Endothelial cell (in vitro differentiated cells): ENCODE results near the gene MAPKAPK5. TPM values are rescaled to one million over a fixed set of nuclear protein-coding genes. Genes with fewer than 3 reads are reported as not detected.
A peak's percentile ranks its signal among the peaks of the same experiment; 100 is the strongest.

Experiments used
- DNase-seq: peaks from one replicate; pipeline ENCODE4 v3.0.0; 2021; ENCODE audit warnings: low spot score
- H3K27ac Mint-ChIP-seq: one replicate; pipeline ENCODE4 v1.8.0; 2021; ENCODE audit warnings: mixed read lengths, inconsistent platforms; ENCODE audit not compliant: unreplicated experiment
- H3K27me3 Mint-ChIP-seq: one replicate; pipeline ENCODE4 v1.8.0; 2021; ENCODE audit warnings: mild to moderate bottlenecking, moderate library complexity, mixed read lengths, inconsistent platforms; ENCODE audit not compliant: unreplicated experiment
- H3K36me3 Mint-ChIP-seq: one replicate; pipeline ENCODE4 v1.8.0; 2021; ENCODE audit warnings: mild to moderate bottlenecking, low read depth, mixed read lengths, inconsistent platforms; ENCODE audit not compliant: unreplicated experiment
- H3K4me1 Mint-ChIP-seq: one replicate; pipeline ENCODE4 v1.8.0; 2021; ENCODE audit warnings: mild to moderate bottlenecking, mixed read lengths, inconsistent platforms; ENCODE audit not compliant: unreplicated experiment
- H3K4me3 Mint-ChIP-seq: one replicate; pipeline ENCODE4 v1.8.0; 2021; ENCODE audit warnings: mild to moderate bottlenecking, mixed read lengths, inconsistent platforms; ENCODE audit not compliant: unreplicated experiment
- H3K9me3 Mint-ChIP-seq: one replicate; pipeline ENCODE4 v1.8.0; 2021; ENCODE audit warnings: mixed read lengths, inconsistent platforms; ENCODE audit not compliant: unreplicated experiment
- CTCF ChIP-seq: fragments of 200-600 bp; sonication (generic); IDR thresholded peaks from one replicate; pipeline ENCODE4 v1.5.0; 2021; ENCODE audit warnings: antibody characterized with exemption; ENCODE audit not compliant: unreplicated experiment
- total RNA-seq: library from RNA; stranded (reverse); fragmentation: NEBNext Ultra II Directional; extraction: Animal tissue kit (Norgen Biotek cat#: 25700); gene quantifications from one replicate; pipeline ENCODE4 v1.2.1, GENCODE V29; 2021; ENCODE audit not compliant: unreplicated experiment

Gene MAPKAPK5
- total RNA-seq, 1 donor from 2014 or later = 48.8 TPM

GRCh38 chr12:111887926-111888745, 46.1 kb downstream of the MAPKAPK5 start:
- H3K4me3 Mint-ChIP-seq = no peak overlapping the region
- H3K27ac Mint-ChIP-seq = no peak overlapping the region
- no peak for DNase-seq
- peaks cover 3% of the 10 kb centered on the region for H3K27me3 Mint-ChIP-seq
- H3K4me1 Mint-ChIP-seq = peaks cover 12% of the 10 kb centered on the region
- H3K36me3 Mint-ChIP-seq = peaks cover 67% of the 10 kb centered on the region
- H3K9me3 Mint-ChIP-seq = no peaks in the 10 kb centered on the region
- TF ChIP-seq CTCF = no peak

GRCh38 chr12:111893287-111893686, 51.3 kb downstream of the MAPKAPK5 start:
- Mint-ChIP-seq H3K9me3 (no peaks in the 10 kb centered on the region), H3K27me3 (no peaks in the 10 kb centered on the region), H3K27ac (no peak overlapping the region), H3K4me3 (no peak overlapping the region), H3K36me3 (peaks cover 36% of the 10 kb centered on the region), H3K4me1 (peaks cover under 1% of the 10 kb centered on the region)
- no peak for TF ChIP-seq CTCF
- no peak for DNase-seq

GRCh38 chr12:111894556-111894955, 52.5 kb downstream of the MAPKAPK5 start:
- DNase-seq = no peak
- Mint-ChIP-seq H3K36me3 (peaks cover 23% of the 10 kb centered on the region), H3K4me1 (no peaks in the 10 kb centered on the region)

DNA sequence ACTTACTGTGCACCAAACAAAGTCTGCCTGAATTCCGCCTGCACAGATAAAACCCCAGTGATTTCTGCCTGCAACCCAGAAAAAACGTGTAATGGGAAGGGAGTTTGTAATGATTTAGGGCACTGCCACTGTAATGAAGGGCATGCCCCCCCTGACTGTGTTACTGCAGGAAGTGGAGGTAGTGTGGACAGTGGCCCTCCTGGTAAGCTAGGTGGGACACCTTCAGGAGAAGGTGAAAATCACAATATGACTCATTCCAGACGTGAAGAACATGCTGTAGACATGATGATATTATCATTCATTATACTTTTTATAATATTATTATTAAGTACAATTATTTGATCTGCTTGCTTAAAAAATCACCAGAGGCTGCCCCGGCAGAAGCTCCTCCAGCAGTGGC, 59.2 kb downstream of the MAPKAPK5 start:
- Mint-ChIP-seq H3K27me3 (peaks cover 3% of the 10 kb centered on the region), H3K4me1 (no peaks in the 10 kb centered on the region), H3K4me3 (peak overlapping the region; percentile 19), H3K27ac (no peak overlapping the region), H3K36me3 (peaks cover 14% of the 10 kb centered on the region), H3K9me3 (no peaks in the 10 kb centered on the region)
- TF ChIP-seq CTCF = no peak
- no peak for DNase-seq

More at GRCh38 chr12:111894556-111894955, 52.5 kb downstream of the MAPKAPK5 start:
- H3K4me3 Mint-ChIP-seq = no peak overlapping the region
- H3K27me3 Mint-ChIP-seq = no peaks in the 10 kb centered on the region
- no peaks in the 10 kb centered on the region for H3K9me3 Mint-ChIP-seq
- no peak overlapping the region for H3K27ac Mint-ChIP-seq
- no peak for TF ChIP-seq CTCF

- Mint-ChIP-seq H3K36me3 (peaks cover 26% of the 10 kb centered on the region), H3K4me3 (no peak overlapping the region)
These were observed 62.5 kb downstream of the MAPKAPK5 start for GRCh38 chr12:111904446-111904975.

More at GRCh38 chr12:111904446-111904975, 62.5 kb downstream of the MAPKAPK5 start:
- no peak for DNase-seq
- Mint-ChIP-seq H3K27ac (no peak overlapping the region), H3K27me3 (peaks cover 3% of the 10 kb centered on the region), H3K4me1 (no peaks in the 10 kb centered on the region), H3K9me3 (no peaks in the 10 kb centered on the region)
- TF ChIP-seq CTCF = no peak
